HepG2 (cell line): ENCODE data around the gene GIPC1. TPM values are rescaled to one million over a fixed set of nuclear protein-coding genes. Genes with fewer than 3 reads are reported as not detected.

Experiments
- DR1 ChIP-seq: sonication (generic); formaldehyde crosslinking; IDR thresholded peaks from 2 replicates; pipeline ENCODE4 v1.8.0; 2021; ENCODE audit warnings: mild to moderate bottlenecking, missing genetic modification reagents, inconsistent platforms
- ELF4 ChIP-seq: sonication (generic); formaldehyde crosslinking; IDR thresholded peaks from 2 replicates; pipeline ENCODE4 v1.5.0; 2020; ENCODE audit warnings: missing genetic modification reagents, mild to moderate bottlenecking, moderate library complexity, borderline replicate concordance
- ERF ChIP-seq: IDR thresholded peaks from 2 replicates; pipeline ENCODE4 v1.6.1; 2018; ENCODE audit warnings: missing biosample characterization, missing genetic modification reagents
- GATA4 ChIP-seq: sonication (generic); IDR thresholded peaks from 2 replicates; pipeline ENCODE4 v1.6.1; 2016; ENCODE audit warnings: antibody characterized with exemption, low read depth, borderline replicate concordance
- KDM5A ChIP-seq: fragments of 200-600 bp; sonication (generic); IDR thresholded peaks from 2 replicates; pipeline ENCODE4 v1.7.0; 2018; ENCODE audit warnings: antibody characterized with exemption, mild to moderate bottlenecking, low read length, borderline replicate concordance
- MBD4 ChIP-seq: IDR thresholded peaks from 2 replicates; pipeline ENCODE4 v1.6.1; 2012; ENCODE audit warnings: low read length, inconsistent platforms, borderline replicate concordance
- NR2F6 ChIP-seq, 2 experiments: IDR thresholded peaks; 2 replicates each; pipeline ENCODE4 v1.6.1; 2016; ENCODE audit warnings: antibody characterized with exemption in 1 of 2, mild to moderate bottlenecking in 1 of 2
- POLR2AphosphoS2 ChIP-seq: IDR thresholded peaks from 2 replicates; pipeline ENCODE4 v1.6.1; 2011; ENCODE audit warnings: low read depth, low read length, improper control_type of control experiment
- TAF1 ChIP-seq: sonication (generic); formaldehyde crosslinking; IDR thresholded peaks from 2 replicates; pipeline ENCODE4 v1.4.0; 2020; ENCODE audit warnings: missing genetic modification reagents
- TFAP4 ChIP-seq: sonication (generic); IDR thresholded peaks from 2 replicates; pipeline ENCODE4 v1.6.1; 2016; ENCODE audit warnings: low read depth, borderline replicate concordance
- WIZ ChIP-seq: sonication (generic); formaldehyde crosslinking; IDR thresholded peaks from 2 replicates; pipeline ENCODE4 v1.5.1; 2020; ENCODE audit warnings: mild to moderate bottlenecking, missing genetic modification reagents
- ZBTB10 ChIP-seq: sonication (generic); formaldehyde crosslinking; IDR thresholded peaks from 2 replicates; pipeline ENCODE4 v1.4.0; 2020; ENCODE audit warnings: missing genetic modification reagents, borderline replicate concordance
- ZFP37 ChIP-seq: sonication (generic); formaldehyde crosslinking; IDR thresholded peaks from 2 replicates; pipeline ENCODE4 v1.4.0; 2020; ENCODE audit warnings: missing genetic modification reagents, borderline replicate concordance
- ZNF513 ChIP-seq: sonication (generic); formaldehyde crosslinking; conservative IDR thresholded peaks from 2 replicates; pipeline ENCODE4 v1.5.0; 2020; ENCODE audit warnings: missing genetic modification reagents
- ZNF558 ChIP-seq: sonication (generic); formaldehyde crosslinking; IDR thresholded peaks from 2 replicates; pipeline ENCODE4 v1.9.0; 2022; ENCODE audit warnings: mild to moderate bottlenecking, missing genetic modification reagents, borderline replicate concordance
- ZSCAN31 ChIP-seq: sonication (generic); formaldehyde crosslinking; IDR thresholded peaks from 2 replicates; pipeline ENCODE4 v1.5.0; 2020; ENCODE audit warnings: low read depth, mild to moderate bottlenecking, missing genetic modification reagents
- polyA plus RNA-seq, 8 experiments: library from polyadenylated mRNA; depleted of rRNA in 3 of 8; stranded (reverse) in 7 of 8; unstranded in 1 of 8; fragments of >200 nt; fragmentation: Illumina TruSeq in 4 of 8; extraction: Trizol in 4 of 8; gene quantifications; 2 replicates each; pipeline versions ENCODE4 v1.2.1 to v1.2.3, GENCODE V29; 2011 to 2016; ENCODE audit warnings: low read depth in 4 of 8, missing spikeins in 1 of 8, mixed read lengths in 1 of 8; ENCODE audit not compliant: insufficient read depth in 1 of 8
- total RNA-seq, 5 experiments: library from RNA; depleted of rRNA; stranded (reverse); fragments of >200 nt; fragmentation: Illumina TruSeq; extraction: Trizol; gene quantifications; 2 replicates each; pipeline ENCODE4 v1.2.3, GENCODE V29; 2016; ENCODE audit warnings: low read depth in 1 of 5
- TF ChIP-seq, protein P1 (sequence below): sonication (generic); formaldehyde crosslinking; IDR thresholded peaks from 2 replicates; pipeline ENCODE4 v1.4.0; 2020; ENCODE audit warnings: low read depth, mild to moderate bottlenecking, missing genetic modification reagents

Gene GIPC1
- total and polyA plus RNA-seq, 2 of the 13 experiments (the other 11 are each of a cell fraction or from before 2014, with no cell fraction given): 27.1 to 48.1 TPM

DNA sequence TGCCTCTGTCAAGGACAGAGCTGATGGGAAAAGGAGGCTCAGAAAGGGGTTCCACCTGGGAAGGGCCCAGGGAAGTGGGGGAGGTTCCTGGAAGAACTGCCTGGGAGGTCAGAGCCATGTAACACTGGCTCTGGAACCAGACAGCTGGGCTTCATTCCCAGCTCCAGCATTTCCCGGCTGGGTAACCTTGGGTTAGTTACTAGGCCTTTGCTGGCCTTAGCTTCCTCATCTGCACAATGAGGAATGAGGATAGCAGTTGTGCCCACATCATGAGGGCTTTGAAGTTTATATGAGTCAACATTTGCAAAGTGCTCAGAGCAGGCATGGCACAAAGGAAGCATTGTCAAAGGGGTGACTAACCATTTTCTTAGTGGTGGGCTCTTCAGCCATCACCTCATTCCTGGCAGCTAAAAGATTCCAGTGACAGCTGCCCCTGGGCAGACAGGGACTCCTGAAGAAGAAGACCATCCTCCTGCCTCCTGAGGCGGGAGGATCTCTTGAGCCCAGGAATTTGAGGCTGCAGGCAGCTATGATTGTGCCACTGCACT, 24.0 kb upstream of the GIPC1 start (continued):
- TF ChIP-seq NR2F6 (IDR thresholded peaks at IDR 0.05) (peak; percentile 59; the same call in 1 of the 2 replicates), NR2F6 (CRISPR knock-in tag; IDR thresholded peaks at IDR 0.05) (peak; percentile 72), GATA4 (no peak), ZFP37 (CRISPR knock-in tag) (no peak), ZNF513 (no peak), WIZ (no peak), ELF4 (CRISPR knock-in tag) (no peak), MBD4 (no peak), KDM5A (no peak), ZNF558 (CRISPR knock-in tag) (no peak), ZBTB10 (peak; percentile 92; the same call in 1 of the 2 replicates), ZSCAN31 (no peak), DR1 (no peak), ERF (peak; percentile 84), TAF1 (peak; percentile 71; the same call in 1 of the 2 replicates), POLR2AphosphoS2 (no peak), TFAP4 (peak; percentile 89)
- TF ChIP-seq, protein P1, sequence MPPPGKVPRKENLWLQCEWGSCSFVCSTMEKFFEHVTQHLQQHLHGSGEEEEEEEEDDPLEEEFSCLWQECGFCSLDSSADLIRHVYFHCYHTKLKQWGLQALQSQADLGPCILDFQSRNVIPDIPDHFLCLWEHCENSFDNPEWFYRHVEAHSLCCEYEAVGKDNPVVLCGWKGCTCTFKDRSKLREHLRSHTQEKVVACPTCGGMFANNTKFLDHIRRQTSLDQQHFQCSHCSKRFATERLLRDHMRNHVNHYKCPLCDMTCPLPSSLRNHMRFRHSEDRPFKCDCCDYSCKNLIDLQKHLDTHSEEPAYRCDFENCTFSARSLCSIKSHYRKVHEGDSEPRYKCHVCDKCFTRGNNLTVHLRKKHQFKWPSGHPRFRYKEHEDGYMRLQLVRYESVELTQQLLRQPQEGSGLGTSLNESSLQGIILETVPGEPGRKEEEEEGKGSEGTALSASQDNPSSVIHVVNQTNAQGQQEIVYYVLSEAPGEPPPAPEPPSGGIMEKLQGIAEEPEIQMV (CRISPR knock-in tag): no peak
